Subcutaneous abdominal adipose tissue (tissue), 5 donors: Measurements from ENCODE around the gene CALN1.
"Not testable (repeated sequence)": the region's sequence is repeated elsewhere in the genome, so short reads cannot be mapped to it uniquely, and the experiment has no call there.

Experiments
- H3K27ac ChIP-seq: one replicate; pipeline ENCODE4 v1.7.0; 2013; ENCODE audit warnings: low read depth, mild to moderate bottlenecking, inconsistent platforms, low read length, moderate library complexity
- H3K27me3 ChIP-seq, 5 donors: one replicate each; pipeline ENCODE4 v1.7.0; 2013; ENCODE audit warnings: low read length in 5 of 5, inconsistent platforms in 1 of 5; ENCODE audit not compliant: control insufficient read depth in 5 of 5, insufficient read depth in 4 of 5
- H3K36me3 ChIP-seq, 5 donors: one replicate each; pipeline ENCODE4 v1.7.0; 2013; ENCODE audit warnings: low read length in 5 of 5; ENCODE audit not compliant: control insufficient read depth in 5 of 5, insufficient read depth in 5 of 5
- H3K4me1 ChIP-seq, 5 donors: one replicate each; pipeline ENCODE4 v1.7.0; 2013; ENCODE audit warnings: low read length in 5 of 5, mild to moderate bottlenecking in 3 of 5, moderate library complexity in 1 of 5; ENCODE audit not compliant: control insufficient read depth in 5 of 5, insufficient read depth in 5 of 5
- H3K4me3 ChIP-seq, 5 donors: one replicate each; pipeline ENCODE4 v1.7.0; 2013; ENCODE audit warnings: low read length in 5 of 5, low read depth in 1 of 5
- H3K9ac ChIP-seq, 5 donors: one replicate each; pipeline ENCODE4 v1.7.0; 2013; ENCODE audit warnings: low read length in 5 of 5, mild to moderate bottlenecking in 4 of 5, moderate library complexity in 3 of 5
- H3K9me3 ChIP-seq, 5 donors: one replicate each; pipeline ENCODE4 v1.7.0; 2013; ENCODE audit warnings: low read length in 5 of 5; ENCODE audit not compliant: control insufficient read depth in 5 of 5
- donor health status: healthy.
- donor health status: healthy.
- donor health status: healthy.
- donor health status: healthy.
- donor health status: healthy.

The CALN1 gene

DNA sequence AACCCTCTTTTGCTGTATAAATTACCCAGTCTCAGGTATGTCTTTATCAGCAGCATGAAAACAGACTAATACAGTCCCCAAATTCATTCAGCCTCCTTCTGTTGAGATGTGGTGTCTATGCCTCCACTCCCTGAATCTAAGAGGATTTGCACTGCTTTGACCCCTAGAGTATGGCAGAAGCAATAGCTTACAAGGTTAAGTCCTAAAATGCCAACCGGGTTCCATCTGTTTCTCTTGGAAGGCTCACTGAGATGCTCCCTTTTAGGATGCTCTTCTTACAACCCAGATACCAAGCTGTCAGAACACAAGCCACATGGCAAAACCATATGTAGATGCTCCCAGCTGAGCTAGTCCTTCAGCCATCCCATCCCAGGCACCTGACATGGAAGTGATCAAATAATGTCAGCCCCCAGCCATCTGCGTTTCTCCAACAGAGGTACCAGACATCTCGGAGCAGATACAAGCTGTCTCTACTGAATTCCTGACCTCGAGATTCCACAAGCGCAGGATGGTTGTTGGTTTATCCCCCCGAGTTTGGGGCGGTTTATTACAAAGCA, 20.2 kb downstream of the CALN1 start:
- Histone ChIP-seq H3K36me3 (no peaks in the 10 kb centered on the region), H3K4me3 (no peak overlapping the region), H3K27me3 (no peaks in the 10 kb centered on the region), H3K4me1 (peaks cover 0 to 6% (median 0%) of the 10 kb centered on the region in 5 donors), H3K27ac (no peak overlapping the region), H3K9ac (no peak overlapping the region), H3K9me3 (no peaks in the 10 kb centered on the region)

DNA sequence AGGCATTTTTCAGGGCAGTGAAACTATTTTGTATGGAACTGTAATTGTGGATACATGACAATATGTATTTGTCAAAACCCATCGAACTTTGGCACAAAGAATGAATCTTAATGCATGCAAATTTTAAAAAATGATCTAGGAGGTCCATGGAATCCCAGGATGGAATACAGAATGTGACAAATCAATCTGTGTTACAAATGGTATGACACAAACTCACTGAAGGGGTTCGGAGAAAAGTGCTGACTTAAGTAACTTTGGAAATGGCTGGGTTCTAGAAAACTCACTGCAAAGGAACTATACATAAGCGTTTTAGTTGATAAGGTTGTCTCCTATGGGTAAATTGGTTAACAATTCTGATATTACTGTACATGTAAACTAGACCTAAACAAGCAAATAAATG, 26.0 kb downstream of the CALN1 start:
- H3K4me1 ChIP-seq = no peaks in the 10 kb centered on the region
- no peak overlapping the region for H3K9ac ChIP-seq
- peaks cover 0 to 5% (median 0%) of the 10 kb centered on the region in 5 donors for H3K9me3 ChIP-seq
- no peak overlapping the region for H3K4me3 ChIP-seq
- no peaks in the 10 kb centered on the region for H3K36me3 ChIP-seq
- no peaks in the 10 kb centered on the region for H3K27me3 ChIP-seq
- H3K27ac ChIP-seq = no peak overlapping the region

DNA sequence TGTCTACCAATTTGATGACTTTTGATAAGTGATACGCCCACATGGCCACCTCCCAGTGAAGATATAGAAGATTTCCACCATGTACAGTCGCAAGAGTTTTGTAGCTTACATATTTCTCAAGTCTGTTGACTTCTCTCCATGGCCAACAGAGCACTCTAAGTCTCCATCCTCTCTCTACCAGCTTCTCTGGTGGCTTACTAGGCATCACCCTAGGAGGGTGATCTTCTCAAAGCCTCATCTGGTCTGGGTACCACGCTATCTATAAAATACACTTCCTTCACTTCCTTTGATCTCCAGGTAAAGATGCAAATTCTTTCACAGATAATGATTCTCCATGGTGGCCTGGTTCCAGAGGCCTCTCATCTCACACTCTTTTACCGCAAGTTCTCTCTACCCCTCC, 49.9 kb downstream of the CALN1 start:
- no peak overlapping the region for H3K9ac ChIP-seq
- no peaks in the 10 kb centered on the region for H3K9me3 ChIP-seq
- H3K36me3 ChIP-seq = no peaks in the 10 kb centered on the region
- H3K27me3 ChIP-seq = peaks cover 0 to 2% (median 0%) of the 10 kb centered on the region in 5 donors
- H3K27ac ChIP-seq = no peak overlapping the region
- H3K4me3 ChIP-seq = no peak overlapping the region
- H3K4me1 ChIP-seq = no peaks in the 10 kb centered on the region

DNA sequence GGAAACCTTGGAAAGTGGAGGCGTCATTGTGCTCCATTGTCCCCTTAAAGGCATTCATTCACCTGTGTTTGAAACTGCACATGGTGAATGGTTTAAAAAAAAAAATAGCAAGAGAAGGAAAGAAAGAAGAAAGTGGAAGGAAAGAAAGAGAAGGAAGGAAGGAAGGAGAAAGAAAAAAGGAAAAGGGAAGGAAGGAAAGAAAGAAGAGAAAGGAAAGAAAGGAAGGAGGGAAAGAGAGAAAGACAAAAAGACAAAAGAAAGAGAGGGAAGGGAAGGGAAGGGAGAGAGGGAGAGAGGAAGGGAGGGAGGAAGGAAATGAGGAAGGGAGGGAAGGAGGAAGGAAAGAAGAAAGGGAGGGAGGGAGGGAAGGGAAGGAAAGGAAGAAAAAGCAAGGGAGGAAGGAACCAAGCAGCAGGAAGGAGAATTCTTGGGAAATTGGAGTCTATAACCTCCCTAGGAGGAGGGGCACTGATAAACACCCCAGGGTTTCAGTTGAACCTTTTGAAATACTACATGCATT, 66.9 kb downstream of the CALN1 start:
- no peak overlapping the region for H3K9ac ChIP-seq
- H3K4me1 ChIP-seq = no peaks in the 10 kb centered on the region
- no peak overlapping the region for H3K4me3 ChIP-seq
- H3K27ac ChIP-seq = no peak overlapping the region
- no peaks in the 10 kb centered on the region for H3K36me3 ChIP-seq
- H3K9me3 ChIP-seq = peaks cover 0 to 2% (median 0%) of the 10 kb centered on the region in 5 donors
- H3K27me3 ChIP-seq = no peaks in the 10 kb centered on the region

DNA sequence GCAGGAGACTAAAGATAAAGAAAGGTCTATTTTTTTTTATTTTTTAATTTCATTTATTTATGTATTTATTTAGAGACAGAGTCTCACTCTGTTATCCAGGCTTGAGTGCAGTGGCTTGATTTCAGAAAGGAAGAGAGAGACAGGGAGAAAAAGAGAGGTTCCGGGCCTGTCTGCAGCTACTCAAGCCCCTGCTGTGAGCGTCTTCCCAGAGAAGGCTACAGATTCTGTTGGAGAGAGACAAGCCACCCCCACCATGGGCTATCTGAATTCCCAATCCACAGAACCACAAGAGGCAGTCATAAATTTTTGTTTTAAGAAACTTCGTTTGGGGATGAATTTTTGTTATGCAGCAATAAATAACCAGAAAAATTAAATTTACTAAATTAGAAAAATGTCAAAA, 68.1 kb downstream of the CALN1 start:
- Histone ChIP-seq H3K9me3 (peaks cover 0 to 5% (median 0%) of the 10 kb centered on the region in 5 donors), H3K4me3 (no peak overlapping the region), H3K27ac (no peak overlapping the region), H3K36me3 (no peaks in the 10 kb centered on the region), H3K4me1 (no peaks in the 10 kb centered on the region), H3K27me3 (no peaks in the 10 kb centered on the region), H3K9ac (no peak overlapping the region)

DNA sequence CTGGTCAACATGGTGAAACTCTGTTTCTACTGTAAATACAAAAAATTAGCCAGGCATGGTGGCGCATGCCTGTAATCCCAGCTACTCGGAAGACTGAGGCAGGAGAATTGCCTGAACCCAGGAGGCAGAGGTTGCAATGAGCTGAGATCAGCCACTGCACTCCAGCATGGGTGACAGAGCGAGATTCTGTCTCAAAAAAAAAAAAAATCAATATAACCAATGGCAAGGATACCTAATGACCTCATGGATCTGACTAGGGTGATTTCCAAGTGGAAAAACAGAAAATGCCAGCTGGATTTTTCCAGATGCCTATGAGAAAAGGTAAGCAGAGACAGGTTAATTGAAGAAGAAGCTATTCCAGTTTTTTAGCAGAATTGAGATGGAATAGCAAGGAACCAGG, 68.8 kb downstream of the CALN1 start:
- not testable (repeated sequence) for H3K9me3 ChIP-seq, H3K4me1 ChIP-seq, H3K36me3 ChIP-seq, H3K4me3 ChIP-seq, H3K27me3 ChIP-seq, H3K9ac ChIP-seq, H3K27ac ChIP-seq

DNA sequence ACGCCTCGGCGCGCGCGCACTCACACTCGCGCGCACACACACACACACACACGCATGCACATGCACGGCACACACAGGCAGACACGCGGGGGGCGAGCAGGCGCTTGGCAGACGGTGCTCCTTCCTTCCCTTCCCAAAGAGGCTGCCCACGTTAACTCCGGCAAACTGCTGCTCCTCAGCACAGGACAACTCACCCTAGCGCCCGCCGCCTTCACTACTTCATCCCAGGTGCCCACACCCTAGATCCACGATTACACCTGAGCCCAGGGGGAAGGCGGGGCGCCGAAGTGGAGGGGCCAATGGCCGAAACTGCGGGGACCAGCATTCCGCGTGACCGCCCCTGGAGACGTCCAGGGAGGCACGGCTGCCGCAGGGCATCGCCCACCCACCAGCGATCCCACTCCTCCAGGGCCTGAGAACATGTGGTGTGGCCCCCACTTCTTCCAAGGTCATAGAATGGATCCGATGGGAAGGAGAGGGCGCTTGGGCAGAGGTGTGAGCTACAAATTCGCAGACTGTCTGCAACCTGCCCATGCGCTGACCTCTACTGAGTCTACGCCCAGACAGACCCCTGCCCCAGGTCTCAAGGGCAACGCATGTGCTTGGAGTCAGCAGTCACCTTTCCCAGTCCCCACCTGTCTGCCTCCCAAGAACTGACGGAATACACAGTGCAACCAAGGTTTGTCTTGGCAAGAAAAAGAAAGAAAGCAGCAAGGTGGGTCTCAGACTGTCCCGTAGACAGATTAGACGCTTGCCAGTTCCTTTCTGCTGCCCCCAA, 74.6 kb downstream of the CALN1 start:
- H3K4me3 ChIP-seq = no peak overlapping the region
- no peak overlapping the region for H3K9ac ChIP-seq
- H3K27me3 ChIP-seq = peaks cover 16 to 39% (median 30%) of the 10 kb centered on the region in 5 donors
- peaks cover 0 to 10% (median 5%) of the 10 kb centered on the region in 5 donors for H3K4me1 ChIP-seq
- peaks cover 0 to 5% (median 1%) of the 10 kb centered on the region in 5 donors for H3K9me3 ChIP-seq
- H3K36me3 ChIP-seq = no peaks in the 10 kb centered on the region
- H3K27ac ChIP-seq = no peak overlapping the region

DNA sequence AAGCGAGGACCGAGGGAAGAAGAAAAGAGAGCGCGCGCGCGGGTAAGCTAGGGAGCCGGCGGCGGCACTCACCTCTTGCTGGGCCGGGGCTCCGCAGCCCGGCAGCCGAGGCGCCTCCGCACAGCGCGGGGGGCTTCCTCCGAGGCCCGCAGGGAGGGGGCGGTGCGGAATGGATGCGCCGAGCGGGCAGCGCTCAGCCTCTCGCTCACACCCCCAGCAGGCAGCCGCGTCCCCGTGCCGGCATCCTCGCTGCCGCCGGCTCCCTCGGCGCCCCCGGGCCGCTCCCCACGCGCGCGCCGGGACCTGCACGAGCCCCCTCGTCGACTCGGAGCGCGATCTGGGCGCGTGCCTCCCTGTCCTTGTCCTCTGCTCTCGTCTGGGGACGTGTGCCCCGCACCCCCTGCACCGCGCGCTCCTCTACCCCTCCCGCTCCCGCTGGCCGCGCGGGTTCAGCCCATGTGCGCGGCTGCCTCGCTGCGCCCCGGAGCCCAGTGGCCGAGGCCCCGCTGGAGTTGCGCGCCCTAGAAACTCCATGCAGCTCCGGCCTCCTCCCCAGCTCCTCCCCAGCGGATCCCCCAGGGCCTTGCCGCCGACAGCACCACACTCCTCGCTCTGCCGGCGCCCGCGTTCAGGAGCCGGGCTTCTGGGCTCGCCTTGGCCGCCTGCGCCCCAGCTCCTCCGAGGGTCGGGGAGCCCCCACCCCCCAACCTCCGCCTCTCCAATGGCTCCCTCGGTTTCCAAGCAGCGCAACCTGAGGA, 75.3 kb downstream of the CALN1 start:
- no peak overlapping the region for H3K27ac ChIP-seq
- no peaks in the 10 kb centered on the region for H3K36me3 ChIP-seq
- peaks cover 0 to 9% (median 4%) of the 10 kb centered on the region in 5 donors for H3K9me3 ChIP-seq
- no peak overlapping the region for H3K9ac ChIP-seq
- no peak overlapping the region for H3K4me3 ChIP-seq
- H3K4me1 ChIP-seq = peaks cover 0 to 10% (median 5%) of the 10 kb centered on the region in 5 donors
- peaks cover 16 to 39% (median 30%) of the 10 kb centered on the region in 5 donors for H3K27me3 ChIP-seq

DNA sequence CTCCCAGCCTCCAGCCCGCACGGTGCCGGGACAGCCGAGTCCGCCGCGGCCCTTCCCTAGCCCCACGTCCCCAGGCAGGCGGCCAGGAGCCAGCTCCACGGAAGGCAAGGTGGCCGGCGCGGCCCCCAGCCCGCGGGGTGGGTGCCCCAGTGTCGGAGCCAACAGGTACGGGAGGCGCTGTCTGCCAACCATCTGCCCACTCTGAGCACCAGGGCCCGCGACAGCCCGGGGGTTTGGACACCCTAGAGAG, 75.8 kb downstream of the CALN1 start:
- Histone ChIP-seq H3K36me3 (no peaks in the 10 kb centered on the region), H3K27me3 (peaks cover 16 to 39% (median 30%) of the 10 kb centered on the region in 5 donors), H3K4me1 (peaks cover 0 to 10% (median 5%) of the 10 kb centered on the region in 5 donors), H3K9ac (no peak overlapping the region), H3K9me3 (peaks cover 0 to 9% (median 4%) of the 10 kb centered on the region in 5 donors), H3K27ac (no peak overlapping the region), H3K4me3 (no peak overlapping the region)
